Activated naive CD8-positive, alpha-beta T cell treated with anti-CD3 and anti-CD28 coated beads, Interleukin-2, amount 10 ng/mL, durations not matched to agents 7 days and 5 days (primary cell): ENCODE results near the gene MMRN2. TPM values are rescaled to one million over a fixed set of nuclear protein-coding genes. Genes with fewer than 3 reads are reported as not detected.
"Not testable (repeated sequence)": the region's sequence is repeated elsewhere in the genome, so short reads cannot be mapped to it uniquely, and the experiment has no call there.

Experiments used
- ATAC-seq: fragments of 150-1000 bp; cut with Tn5 transposase; one replicate; pipeline ENCODE4 v1.10.0; 2021; ENCODE audit warnings: low read depth, moderate library complexity
- POLR2A ChIA-PET: fragments of 350-600 bp; sonication (Branson Sonifier 250); formaldehyde crosslinking; loops from one replicate; lab custom pipeline; 2021; ENCODE audit warnings: antibody characterized with exemption; lab: Charles Lee
- DNase-seq: peaks from one replicate; pipeline ENCODE4 v3.0.0; 2021
- H3K27ac Mint-ChIP-seq: one replicate; pipeline ENCODE4 v1.8.0; 2022; ENCODE audit warnings: mild to moderate bottlenecking, mixed read lengths
- H3K27me3 Mint-ChIP-seq: one replicate; pipeline ENCODE4 v1.8.0; 2022; ENCODE audit warnings: mild to moderate bottlenecking, moderate library complexity, mixed read lengths
- H3K36me3 Mint-ChIP-seq: one replicate; pipeline ENCODE4 v1.8.0; 2021; ENCODE audit warnings: mild to moderate bottlenecking, mixed read lengths
- H3K4me1 Mint-ChIP-seq: one replicate; pipeline ENCODE4 v1.8.0; 2021; ENCODE audit warnings: mixed read lengths
- H3K4me3 Mint-ChIP-seq: one replicate; pipeline ENCODE4 v1.8.0; 2022; ENCODE audit warnings: mild to moderate bottlenecking, moderate library complexity, mixed read lengths
- H3K9me3 Mint-ChIP-seq: one replicate; pipeline ENCODE4 v1.8.0; 2021; ENCODE audit warnings: mixed read lengths
- total RNA-seq, 2 experiments: library from RNA; stranded (reverse); gene quantifications; one replicate each; pipeline ENCODE4 v1.2.3, GENCODE V29; 2021

Gene MMRN2
- total RNA-seq, 2 experiments from 2014 or later = not detected

DNA sequence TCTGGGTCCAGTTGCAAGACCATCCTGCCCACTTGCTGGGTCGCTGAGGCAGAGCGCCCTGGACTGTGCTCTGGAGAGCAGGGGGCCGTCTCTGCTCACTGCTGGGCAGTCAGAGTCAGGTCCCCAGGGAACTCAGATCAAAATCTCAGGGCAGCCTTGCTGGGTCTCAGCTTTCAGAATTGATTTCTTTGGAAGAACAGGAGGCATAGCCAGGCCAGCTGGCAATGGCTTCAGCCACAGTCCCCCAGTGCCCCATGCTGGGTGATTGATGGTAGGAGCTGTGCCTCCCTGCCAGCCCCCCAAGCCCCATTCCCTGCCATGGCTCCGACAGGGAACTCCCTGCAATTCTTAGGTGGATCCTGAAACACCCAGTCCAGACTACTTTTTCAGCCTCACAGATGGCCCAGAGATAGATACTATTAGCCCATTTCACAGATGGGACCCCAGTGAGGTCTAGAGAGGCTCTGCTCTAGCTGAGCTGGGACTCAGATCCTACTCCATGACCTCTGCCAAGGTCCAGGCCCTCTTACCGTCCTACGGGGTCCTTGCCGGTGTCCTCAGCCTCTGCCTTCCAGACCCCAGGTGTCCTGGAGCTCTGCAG, 467 bp downstream of the MMRN2 start:
- no peaks in the 10 kb centered on the region for H3K27me3 Mint-ChIP-seq
- ATAC-seq (no peak), DNase-seq (no peak)
- peaks cover 8% of the 10 kb centered on the region for H3K9me3 Mint-ChIP-seq
- POLR2A ChIA-PET = no interaction called here
- H3K27ac Mint-ChIP-seq = no peak overlapping the region
- peaks cover 2% of the 10 kb centered on the region for H3K36me3 Mint-ChIP-seq
- no peak overlapping the region for H3K4me3 Mint-ChIP-seq
- no peaks in the 10 kb centered on the region for H3K4me1 Mint-ChIP-seq

GRCh38 chr10:86956195-86956847, 1.1 kb downstream of the MMRN2 start:
- Mint-ChIP-seq H3K36me3 (peaks cover 2% of the 10 kb centered on the region), H3K27ac (no peak overlapping the region), H3K4me1 (no peaks in the 10 kb centered on the region), H3K4me3 (no peak overlapping the region), H3K27me3 (no peaks in the 10 kb centered on the region), H3K9me3 (peaks cover 11% of the 10 kb centered on the region)
- DNase-seq (no peak), ATAC-seq (no peak)
- POLR2A ChIA-PET = no interaction called here

DNA sequence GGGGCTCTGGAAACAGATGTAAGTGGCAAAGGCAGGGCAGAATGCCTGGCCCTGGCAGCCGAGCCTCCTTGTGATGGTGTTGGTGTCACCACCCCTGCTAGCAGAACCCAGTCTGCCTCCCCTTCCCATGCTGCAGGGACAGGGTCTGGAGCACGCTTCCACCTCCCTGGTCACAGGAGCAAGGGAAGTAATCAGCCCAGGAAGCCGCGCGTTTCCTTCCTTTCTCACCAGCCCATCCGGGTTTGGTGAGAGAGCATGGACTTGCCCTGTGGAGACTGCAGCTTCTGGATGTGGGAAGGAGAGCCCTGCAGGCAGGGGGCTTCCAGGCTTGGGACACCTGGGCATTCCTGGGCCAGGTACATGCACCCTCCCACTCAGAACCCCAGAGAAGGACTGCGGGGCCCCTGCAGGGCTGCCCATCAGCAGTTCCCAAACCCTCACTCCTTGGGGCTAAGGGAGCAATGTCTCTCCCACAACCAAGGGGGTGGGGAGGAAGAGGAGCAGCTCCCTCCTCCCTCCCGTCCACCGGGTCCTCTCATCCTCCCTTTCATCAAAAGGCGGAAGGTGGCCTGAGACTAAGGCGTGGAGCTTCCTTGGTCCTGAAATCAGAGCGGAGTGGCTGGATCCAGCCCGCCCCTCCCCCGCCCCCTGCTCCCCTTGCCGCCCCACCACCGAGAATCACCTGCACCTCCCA, 1.8 kb downstream of the MMRN2 start:
- H3K4me3 Mint-ChIP-seq = no peak overlapping the region
- H3K9me3 Mint-ChIP-seq = peaks cover 11% of the 10 kb centered on the region
- peaks cover 2% of the 10 kb centered on the region for H3K36me3 Mint-ChIP-seq
- no peaks in the 10 kb centered on the region for H3K27me3 Mint-ChIP-seq
- DNase-seq = no peak
- POLR2A ChIA-PET = no interaction called here
- no peak overlapping the region for H3K27ac Mint-ChIP-seq
- H3K4me1 Mint-ChIP-seq = no peaks in the 10 kb centered on the region
- no peak for ATAC-seq

GRCh38 chr10:86954681-86955500, 2.5 kb downstream of the MMRN2 start:
- ATAC-seq (no peak), DNase-seq (no peak)
- Mint-ChIP-seq H3K27ac (no peak overlapping the region), H3K4me1 (peaks cover 4% of the 10 kb centered on the region), H3K27me3 (no peaks in the 10 kb centered on the region), H3K9me3 (peaks cover 11% of the 10 kb centered on the region), H3K36me3 (peaks cover 6% of the 10 kb centered on the region), H3K4me3 (no peak overlapping the region)
- POLR2A ChIA-PET = no interaction called here

GRCh38 chr10:86953747-86954680, 3.4 kb downstream of the MMRN2 start:
- no peak overlapping the region for H3K4me3 Mint-ChIP-seq

DNA sequence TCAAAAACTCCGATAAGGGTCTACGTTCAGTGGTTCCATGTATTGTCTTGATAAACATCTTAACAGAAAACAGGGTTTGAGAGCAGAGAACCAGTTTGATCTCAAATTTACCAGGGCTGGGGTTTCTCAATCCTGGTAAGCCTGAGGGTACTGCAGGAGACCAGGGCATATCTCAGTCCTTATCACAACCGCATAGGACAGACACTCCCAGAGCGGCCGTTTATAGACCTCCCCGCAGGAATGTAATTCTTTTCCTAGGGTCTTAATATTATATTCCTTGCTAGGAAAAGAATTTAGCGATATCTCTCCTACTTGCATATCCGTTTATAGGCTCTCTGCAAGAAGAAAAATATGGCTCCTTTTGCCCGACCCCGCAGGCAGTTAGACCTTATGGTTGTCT, 4.7 kb downstream of the MMRN2 start:
- H3K4me1 Mint-ChIP-seq, H3K27me3 Mint-ChIP-seq, H3K36me3 Mint-ChIP-seq, POLR2A ChIA-PET, H3K27ac Mint-ChIP-seq, ATAC-seq, DNase-seq, H3K4me3 Mint-ChIP-seq: not testable (repeated sequence)
- peaks cover 11% of the 10 kb centered on the region for H3K9me3 Mint-ChIP-seq

More at GRCh38 chr10:86953747-86954680, 3.4 kb downstream of the MMRN2 start:
- ATAC-seq (no peak), DNase-seq (no peak)
- Mint-ChIP-seq H3K36me3 (peaks cover 6% of the 10 kb centered on the region), H3K27me3 (no peaks in the 10 kb centered on the region), H3K4me1 (peaks cover 4% of the 10 kb centered on the region), H3K27ac (no peak overlapping the region), H3K9me3 (peaks cover 11% of the 10 kb centered on the region)
- POLR2A ChIA-PET = no interaction called here

DNA sequence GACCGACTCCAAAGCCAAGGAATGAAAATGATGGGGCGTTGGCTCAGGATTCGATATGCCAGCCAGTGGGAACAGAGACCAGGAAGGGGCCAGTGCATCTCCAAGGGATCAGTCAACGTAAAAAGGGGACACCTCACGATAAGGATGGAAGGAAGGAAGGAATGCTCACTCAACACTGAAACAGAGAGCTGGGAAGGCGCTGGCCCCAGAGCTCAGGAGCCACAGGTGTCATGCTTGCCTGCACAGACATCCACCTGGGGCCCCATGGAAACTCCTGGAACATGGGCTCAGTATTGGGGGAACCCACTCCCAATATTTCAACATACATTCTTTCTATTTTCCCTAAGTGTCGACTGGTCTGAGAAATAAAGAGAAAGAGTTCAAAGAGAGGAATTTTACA, 5.3 kb downstream of the MMRN2 start:
- Mint-ChIP-seq H3K36me3 (peaks cover 6% of the 10 kb centered on the region), H3K9me3 (peaks cover 11% of the 10 kb centered on the region), H3K27ac (no peak overlapping the region), H3K27me3 (no peaks in the 10 kb centered on the region), H3K4me1 (peaks cover 4% of the 10 kb centered on the region), H3K4me3 (no peak overlapping the region)
- POLR2A ChIA-PET = no interaction called here
- no peak for DNase-seq
- no peak for ATAC-seq

- ATAC-seq (no peak), DNase-seq (no peak)
- no peak overlapping the region for H3K27ac Mint-ChIP-seq
- POLR2A ChIA-PET = no interaction called here
- H3K4me3 Mint-ChIP-seq = no peak overlapping the region
- peaks cover 3% of the 10 kb centered on the region for H3K27me3 Mint-ChIP-seq
- H3K36me3 Mint-ChIP-seq = peaks cover 6% of the 10 kb centered on the region
- H3K4me1 Mint-ChIP-seq = peaks cover 4% of the 10 kb centered on the region
- H3K9me3 Mint-ChIP-seq = peaks cover 11% of the 10 kb centered on the region
These were observed 6.1 kb downstream of the MMRN2 start for GRCh38 chr10:86951184-86951761.

- POLR2A ChIA-PET = no interaction called here
- ATAC-seq = peak; percentile 71
- H3K9me3 Mint-ChIP-seq = peaks cover 11% of the 10 kb centered on the region
- H3K27me3 Mint-ChIP-seq = peaks cover 3% of the 10 kb centered on the region
- H3K4me3 Mint-ChIP-seq = peak overlapping the region; percentile 27
- peaks cover 6% of the 10 kb centered on the region for H3K36me3 Mint-ChIP-seq
- no peak for DNase-seq
- peak overlapping the region; percentile 83 for H3K27ac Mint-ChIP-seq
- peaks cover 6% of the 10 kb centered on the region for H3K4me1 Mint-ChIP-seq
These were observed 7.1 kb downstream of the MMRN2 start for GRCh38 chr10:86950349-86950748.

GRCh38 chr10:86947806-86948205, 9.6 kb downstream of the MMRN2 start:
- POLR2A ChIA-PET, H3K4me3 Mint-ChIP-seq, DNase-seq, ATAC-seq, H3K27me3 Mint-ChIP-seq, H3K36me3 Mint-ChIP-seq, H3K27ac Mint-ChIP-seq, H3K9me3 Mint-ChIP-seq: not testable (repeated sequence)
- H3K4me1 Mint-ChIP-seq = peaks cover 14% of the 10 kb centered on the region

DNA sequence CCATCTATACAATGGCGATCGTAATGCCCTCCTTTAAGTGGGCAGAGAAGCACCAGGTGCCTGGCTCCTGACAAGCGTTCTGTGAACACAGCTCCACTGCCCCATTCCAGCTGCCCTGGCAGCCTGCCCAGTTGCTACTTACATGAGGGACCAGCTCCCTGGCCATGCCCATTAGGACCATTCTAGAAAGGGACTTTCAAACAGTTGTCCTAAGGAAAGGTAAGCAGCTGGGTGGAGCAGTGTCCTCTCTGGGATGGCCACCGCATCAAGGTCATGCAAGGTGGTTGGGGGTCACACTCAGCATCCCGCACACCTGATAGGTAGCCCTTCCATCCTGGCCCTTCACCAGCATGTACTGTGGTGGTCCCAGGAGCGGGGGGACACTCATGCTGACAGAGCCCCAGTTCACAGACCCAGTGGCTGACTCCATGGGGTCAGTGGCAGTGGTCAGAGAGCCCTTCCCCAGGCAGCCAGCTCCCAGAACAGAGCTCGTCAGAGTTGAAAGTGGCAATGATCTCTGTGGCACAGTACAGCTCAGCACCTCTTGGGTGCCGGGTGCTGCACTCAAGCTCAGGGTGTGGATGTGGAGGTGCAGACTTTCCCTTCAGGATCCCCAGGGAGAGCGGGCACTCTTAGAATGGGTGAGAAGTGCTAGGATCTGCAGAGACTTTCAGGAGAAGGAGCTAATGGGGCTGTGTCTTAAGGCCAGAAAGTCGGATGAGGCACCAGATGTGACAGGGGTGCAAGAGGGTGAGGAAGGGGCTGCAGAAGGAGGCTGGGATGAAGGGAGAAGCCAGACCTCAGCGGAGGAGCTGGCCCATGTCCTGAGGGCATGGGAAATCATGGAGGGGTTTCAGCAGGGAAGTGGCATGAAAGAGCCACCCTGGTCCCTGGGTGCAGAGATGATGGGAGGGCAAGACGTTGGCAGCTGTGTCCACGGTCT, 10.9 kb downstream of the MMRN2 start:
- no peak for DNase-seq
- POLR2A ChIA-PET = no interaction called here
- Mint-ChIP-seq H3K27me3 (peaks cover 4% of the 10 kb centered on the region), H3K4me1 (peaks cover 14% of the 10 kb centered on the region), H3K9me3 (no peaks in the 10 kb centered on the region), H3K36me3 (peaks cover 4% of the 10 kb centered on the region), H3K27ac (no peak overlapping the region), H3K4me3 (no peak overlapping the region)
- ATAC-seq = no peak
